ENCODE measurements around the gene C6orf52. TPM values are rescaled to one million over a fixed set of nuclear protein-coding genes. Genes with fewer than 3 reads are reported as not detected.
"Not testable (repeated sequence)": the region's sequence is repeated elsewhere in the genome, so short reads cannot be mapped to it uniquely, and the experiment has no call there.

The C6orf52 gene
- total and polyA plus RNA-seq, 5 donors from 2014 or later: 0.68 to 2.6 (median 2.3) TPM; not detected in 2

GRCh38 chr6:10660431-10661191, 33.8 kb downstream of the C6orf52 start:
- H3K4me3 ChIP-seq (ENCODE audit: low read depth, low read length); H3K27me3 ChIP-seq (ENCODE audit: control insufficient read depth, insufficient read depth, low read length); H3K36me3 ChIP-seq (ENCODE audit: control insufficient read depth, insufficient read depth, low read length); H3K36me3 Mint-ChIP-seq; H3K27me3 Mint-ChIP-seq; DNase-seq; ATAC-seq (ENCODE audit: low read depth in 2 of 2); H3K9me3 Mint-ChIP-seq; H3K4me1 ChIP-seq (ENCODE audit: control insufficient read depth, insufficient read depth, low read length, poor library complexity, severe bottlenecking); H3K27ac ChIP-seq (ENCODE audit: insufficient read depth, low read length, poor library complexity, severe bottlenecking); H3K9me3 ChIP-seq (ENCODE audit: control insufficient read depth in 2 of 2, low read length in 2 of 2): not testable (repeated sequence)
- H3K4me3 Mint-ChIP-seq: peak overlapping the region; percentile 17 to 66 (median 23)
- peaks cover 4 to 11% (median 4%) of the 10 kb centered on the region in 4 donors for H3K4me1 Mint-ChIP-seq
- H3K27ac Mint-ChIP-seq: peak overlapping the region in 1 of 3 donors; percentile 8

- H3K4me3 Mint-ChIP-seq: peak overlapping the region in 3 of 4 donors; percentile 7 to 66 (median 18)
- Histone ChIP-seq H3K4me3 (ENCODE audit: low read depth, low read length) (no peak overlapping the region), H3K4me1 (ENCODE audit: control insufficient read depth, insufficient read depth, low read length, poor library complexity, severe bottlenecking) (peaks cover 7% of the 10 kb centered on the region), H3K27ac (ENCODE audit: insufficient read depth, low read length, poor library complexity, severe bottlenecking) (no peak overlapping the region), H3K27me3 (ENCODE audit: control insufficient read depth, insufficient read depth, low read length) (peaks cover 2% of the 10 kb centered on the region), H3K36me3 (ENCODE audit: control insufficient read depth, insufficient read depth, low read length) (no peaks in the 10 kb centered on the region), H3K9me3 (ENCODE audit: control insufficient read depth in 2 of 2, low read length in 2 of 2) (no peaks in the 10 kb centered on the region)
- peaks cover 6 to 13% (median 9%) of the 10 kb centered on the region in 4 donors for H3K4me1 Mint-ChIP-seq
- DNase-seq (peak in 1 of 3 donors; percentile 13), ATAC-seq (ENCODE audit: low read depth in 2 of 2) (no peak)
- no peak overlapping the region for H3K27ac Mint-ChIP-seq
- H3K9me3 Mint-ChIP-seq: peaks cover 0 to 7% (median 0%) of the 10 kb centered on the region in 7 donors
- H3K36me3 Mint-ChIP-seq: no peaks in the 10 kb centered on the region
- H3K27me3 Mint-ChIP-seq: peaks cover 13% of the 10 kb centered on the region
These were observed 34.6 kb downstream of the C6orf52 start for GRCh38 chr6:10659699-10660348.

- Mint-ChIP-seq H3K9me3 (peaks cover 0 to 7% (median 0%) of the 10 kb centered on the region in 7 donors), H3K4me1 (peaks cover 6 to 13% (median 9%) of the 10 kb centered on the region in 4 donors), H3K36me3 (no peaks in the 10 kb centered on the region), H3K27ac (peak overlapping the region in 1 of 3 donors; percentile 56), H3K4me3 (peak overlapping the region in 3 of 4 donors; percentile 47 to 81 (median 70)), H3K27me3 (peaks cover 13% of the 10 kb centered on the region)
- Histone ChIP-seq H3K4me1 (ENCODE audit: control insufficient read depth, insufficient read depth, low read length, poor library complexity, severe bottlenecking) (peaks cover 7% of the 10 kb centered on the region), H3K4me3 (ENCODE audit: low read depth, low read length) (no peak overlapping the region), H3K9me3 (ENCODE audit: control insufficient read depth in 2 of 2, low read length in 2 of 2) (no peaks in the 10 kb centered on the region), H3K36me3 (ENCODE audit: control insufficient read depth, insufficient read depth, low read length) (no peaks in the 10 kb centered on the region), H3K27ac (ENCODE audit: insufficient read depth, low read length, poor library complexity, severe bottlenecking) (no peak overlapping the region), H3K27me3 (ENCODE audit: control insufficient read depth, insufficient read depth, low read length) (peaks cover 2% of the 10 kb centered on the region)
- ATAC-seq (ENCODE audit: low read depth in 2 of 2) (no peak), DNase-seq (no peak)
These were observed 35.3 kb downstream of the C6orf52 start for GRCh38 chr6:10658910-10659698.

- ATAC-seq (ENCODE audit: low read depth in 2 of 2) (no peak), DNase-seq (peak in 2 of 3 donors; percentile 2 to 51)
- H3K27ac ChIP-seq (ENCODE audit: insufficient read depth, low read length, poor library complexity, severe bottlenecking): no peak overlapping the region
- H3K9me3 ChIP-seq (ENCODE audit: control insufficient read depth in 2 of 2, low read length in 2 of 2): no peaks in the 10 kb centered on the region
- H3K27me3 ChIP-seq (ENCODE audit: control insufficient read depth, insufficient read depth, low read length): peaks cover 4% of the 10 kb centered on the region
- H3K36me3 Mint-ChIP-seq: no peaks in the 10 kb centered on the region
- peaks cover 0 to 5% (median 0%) of the 10 kb centered on the region in 7 donors for H3K9me3 Mint-ChIP-seq
- peak overlapping the region in 2 of 4 donors; percentile 22 to 34 for H3K4me3 Mint-ChIP-seq
- no peak overlapping the region for H3K27ac Mint-ChIP-seq
- no peak overlapping the region for H3K4me3 ChIP-seq (ENCODE audit: low read depth, low read length)
- no peaks in the 10 kb centered on the region for H3K36me3 ChIP-seq (ENCODE audit: control insufficient read depth, insufficient read depth, low read length)
- peaks cover 6 to 13% (median 9%) of the 10 kb centered on the region in 4 donors for H3K4me1 Mint-ChIP-seq
- peaks cover 7% of the 10 kb centered on the region for H3K4me1 ChIP-seq (ENCODE audit: control insufficient read depth, insufficient read depth, low read length, poor library complexity, severe bottlenecking)
- H3K27me3 Mint-ChIP-seq: peaks cover 19% of the 10 kb centered on the region
These were observed 38.8 kb downstream of the C6orf52 start for GRCh38 chr6:10655508-10656055.

- H3K4me3 ChIP-seq (ENCODE audit: low read depth, low read length): no peak overlapping the region
- no peak overlapping the region for H3K27ac ChIP-seq (ENCODE audit: insufficient read depth, low read length, poor library complexity, severe bottlenecking)
These were observed 50.2 kb downstream of the C6orf52 start for GRCh38 chr6:10644225-10644624.

GRCh38 chr6:10643201-10643651, 51.2 kb downstream of the C6orf52 start:
- Histone ChIP-seq H3K27ac (ENCODE audit: insufficient read depth, low read length, poor library complexity, severe bottlenecking) (no peak overlapping the region), H3K27me3 (ENCODE audit: control insufficient read depth, insufficient read depth, low read length) (peaks cover 1% of the 10 kb centered on the region), H3K36me3 (ENCODE audit: control insufficient read depth, insufficient read depth, low read length) (no peaks in the 10 kb centered on the region), H3K9me3 (ENCODE audit: control insufficient read depth in 2 of 2, low read length in 2 of 2) (no peaks in the 10 kb centered on the region), H3K4me1 (ENCODE audit: control insufficient read depth, insufficient read depth, low read length, poor library complexity, severe bottlenecking) (no peaks in the 10 kb centered on the region), H3K4me3 (ENCODE audit: low read depth, low read length) (no peak overlapping the region)
- no peaks in the 10 kb centered on the region for H3K36me3 Mint-ChIP-seq
- peaks cover 0 to 5% (median 0%) of the 10 kb centered on the region in 4 donors for H3K4me1 Mint-ChIP-seq
- DNase-seq (no peak), ATAC-seq (ENCODE audit: low read depth in 2 of 2) (no peak)
- no peaks in the 10 kb centered on the region for H3K27me3 Mint-ChIP-seq
- no peak overlapping the region for H3K4me3 Mint-ChIP-seq
- H3K9me3 Mint-ChIP-seq: no peaks in the 10 kb centered on the region
- H3K27ac Mint-ChIP-seq: no peak overlapping the region

More at GRCh38 chr6:10644225-10644624, 50.2 kb downstream of the C6orf52 start:
- Histone ChIP-seq H3K27me3 (ENCODE audit: control insufficient read depth, insufficient read depth, low read length) (peaks cover under 1% of the 10 kb centered on the region), H3K36me3 (ENCODE audit: control insufficient read depth, insufficient read depth, low read length) (no peaks in the 10 kb centered on the region), H3K9me3 (ENCODE audit: control insufficient read depth in 2 of 2, low read length in 2 of 2) (no peaks in the 10 kb centered on the region), H3K4me1 (ENCODE audit: control insufficient read depth, insufficient read depth, low read length, poor library complexity, severe bottlenecking) (no peaks in the 10 kb centered on the region)
- no peak overlapping the region for H3K4me3 Mint-ChIP-seq
- no peak for ATAC-seq (ENCODE audit: low read depth in 2 of 2)
- no peak for DNase-seq
- peaks cover 0 to 5% (median 0%) of the 10 kb centered on the region in 4 donors for H3K4me1 Mint-ChIP-seq
- H3K9me3 Mint-ChIP-seq: no peaks in the 10 kb centered on the region
- H3K27ac Mint-ChIP-seq: no peak overlapping the region
- H3K36me3 Mint-ChIP-seq: no peaks in the 10 kb centered on the region
- H3K27me3 Mint-ChIP-seq: no peaks in the 10 kb centered on the region

- no peak for ATAC-seq (ENCODE audit: low read depth in 2 of 2)
- no peaks in the 10 kb centered on the region for H3K36me3 ChIP-seq (ENCODE audit: control insufficient read depth, insufficient read depth, low read length)
- no peak overlapping the region for H3K4me3 ChIP-seq (ENCODE audit: low read depth, low read length)
- peak overlapping the region in 1 of 3 donors; percentile 27 for H3K27ac Mint-ChIP-seq
- no peak overlapping the region for H3K27ac ChIP-seq (ENCODE audit: insufficient read depth, low read length, poor library complexity, severe bottlenecking)
- no peaks in the 10 kb centered on the region for H3K36me3 Mint-ChIP-seq
- no peaks in the 10 kb centered on the region for H3K9me3 Mint-ChIP-seq
- no peak overlapping the region for H3K4me3 Mint-ChIP-seq
- H3K4me1 ChIP-seq (ENCODE audit: control insufficient read depth, insufficient read depth, low read length, poor library complexity, severe bottlenecking): no peaks in the 10 kb centered on the region
- H3K27me3 ChIP-seq (ENCODE audit: control insufficient read depth, insufficient read depth, low read length): peaks cover 1% of the 10 kb centered on the region
- peaks cover 6% of the 10 kb centered on the region for H3K27me3 Mint-ChIP-seq
- no peak for DNase-seq
- no peaks in the 10 kb centered on the region for H3K9me3 ChIP-seq (ENCODE audit: control insufficient read depth in 2 of 2, low read length in 2 of 2)
- peaks cover 0 to 5% (median 0%) of the 10 kb centered on the region in 4 donors for H3K4me1 Mint-ChIP-seq
These were observed 52.9 kb downstream of the C6orf52 start for GRCh38 chr6:10641528-10641927.

Data from CD4-positive, CD25-positive, alpha-beta regulatory T cell (primary cell).